ENCODE data around the gene CHKA. TPM values are rescaled to one million over a fixed set of nuclear protein-coding genes. Genes with fewer than 3 reads are reported as not detected.
A peak's percentile ranks its signal among the peaks of the same experiment; 100 is the strongest.

Gene CHKA
- total RNA-seq, 2 experiments from 2014 or later, result 6.1 to 6.6 TPM

DNA sequence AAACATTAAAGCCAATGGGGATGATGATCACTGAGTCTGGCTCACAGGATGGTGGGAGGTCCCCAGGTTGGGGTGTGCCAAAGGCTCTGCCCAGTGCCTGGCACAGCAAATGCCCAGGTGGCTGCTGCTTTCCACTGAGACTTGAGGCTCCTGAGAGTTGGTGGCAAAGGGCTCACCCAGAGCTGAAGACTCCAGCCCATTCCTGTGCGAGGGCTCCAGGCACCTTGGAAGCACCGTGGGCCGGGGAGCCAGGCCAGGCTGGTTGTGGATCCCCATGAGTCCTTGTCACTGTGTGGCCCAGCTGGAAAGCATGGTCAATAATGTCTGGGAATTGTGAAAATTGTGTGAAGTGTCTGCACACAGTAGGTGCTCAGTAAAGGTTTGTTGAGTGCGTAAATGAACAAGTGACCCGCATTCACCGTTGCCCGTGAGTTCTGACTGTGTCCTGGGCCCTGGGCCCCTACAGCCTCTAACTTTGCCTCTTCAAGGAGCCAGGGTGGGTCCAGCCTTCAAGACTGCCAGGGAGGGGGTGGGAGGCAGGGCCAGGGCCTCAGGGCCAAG is 114.5 kb downstream of the CHKA start:
- Mint-ChIP-seq H3K27ac (no peak overlapping the region), H3K36me3 (no peaks in the 10 kb centered on the region), H3K4me1 (ENCODE audit: low read depth) (peaks cover 15% of the 10 kb centered on the region), H3K4me3 (no peak overlapping the region), H3K9me3 (no peaks in the 10 kb centered on the region), H3K27me3 (no peaks in the 10 kb centered on the region)
- POLR2A ChIA-PET, result no interaction called here
- intact Hi-C loops (cut with micrococcal nuclease), result no loop called here
- no peak for DNase-seq
- CTCF ChIA-PET, result no interaction called here

DNA sequence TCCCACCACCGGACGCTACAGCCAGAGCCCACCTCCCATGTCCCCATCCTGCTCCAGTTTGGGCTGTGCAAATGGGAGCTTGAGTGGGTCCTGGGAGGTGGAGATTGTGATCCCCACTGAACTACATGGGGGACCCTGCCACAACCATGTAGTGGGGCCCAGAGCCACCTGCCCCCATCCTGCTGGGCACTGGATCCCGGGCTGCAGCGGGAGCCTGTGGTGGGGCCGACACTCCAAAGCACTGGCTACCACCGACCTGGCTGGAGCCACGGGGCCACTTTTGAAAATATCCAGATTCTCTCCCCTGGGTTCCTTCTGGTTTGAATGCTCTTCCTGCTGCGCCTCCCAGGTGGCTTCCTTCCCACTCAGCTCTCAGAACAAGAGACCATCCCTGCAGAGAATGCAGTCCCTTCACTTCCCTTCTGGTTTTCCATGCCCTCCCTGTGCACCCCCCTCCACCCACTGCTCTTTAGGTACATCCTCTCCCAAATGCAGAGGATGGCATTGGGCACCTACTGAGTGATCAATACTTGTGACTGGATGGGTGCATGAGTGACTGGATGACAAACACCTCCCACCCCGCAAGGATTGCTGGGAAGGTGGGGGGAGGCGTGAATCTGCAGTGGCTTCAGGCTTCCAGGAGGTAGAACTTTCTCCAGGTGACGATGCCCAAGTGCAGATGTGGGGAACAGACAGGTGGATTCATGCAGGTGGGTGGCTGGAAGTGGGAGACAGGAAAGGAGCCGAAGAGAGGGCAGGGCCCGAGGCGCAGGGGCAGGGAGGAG is 116.4 kb downstream of the CHKA start:
- no peaks in the 10 kb centered on the region for H3K27me3 Mint-ChIP-seq
- H3K9me3 Mint-ChIP-seq, result no peaks in the 10 kb centered on the region
- ChIA-PET POLR2A (no interaction called here), CTCF (no interaction called here)
- peak overlapping the region; percentile 76 for H3K4me3 Mint-ChIP-seq
- no peaks in the 10 kb centered on the region for H3K36me3 Mint-ChIP-seq
- no peak for DNase-seq
- H3K4me1 Mint-ChIP-seq (ENCODE audit: low read depth), result peaks cover 15% of the 10 kb centered on the region
- no peak overlapping the region for H3K27ac Mint-ChIP-seq
- intact Hi-C loops (cut with micrococcal nuclease), result loop anchor here (5.0 kb wide), 1 partner anchor 33 kb away; the partner anchor contains the start of gene TCIRG1

DNA sequence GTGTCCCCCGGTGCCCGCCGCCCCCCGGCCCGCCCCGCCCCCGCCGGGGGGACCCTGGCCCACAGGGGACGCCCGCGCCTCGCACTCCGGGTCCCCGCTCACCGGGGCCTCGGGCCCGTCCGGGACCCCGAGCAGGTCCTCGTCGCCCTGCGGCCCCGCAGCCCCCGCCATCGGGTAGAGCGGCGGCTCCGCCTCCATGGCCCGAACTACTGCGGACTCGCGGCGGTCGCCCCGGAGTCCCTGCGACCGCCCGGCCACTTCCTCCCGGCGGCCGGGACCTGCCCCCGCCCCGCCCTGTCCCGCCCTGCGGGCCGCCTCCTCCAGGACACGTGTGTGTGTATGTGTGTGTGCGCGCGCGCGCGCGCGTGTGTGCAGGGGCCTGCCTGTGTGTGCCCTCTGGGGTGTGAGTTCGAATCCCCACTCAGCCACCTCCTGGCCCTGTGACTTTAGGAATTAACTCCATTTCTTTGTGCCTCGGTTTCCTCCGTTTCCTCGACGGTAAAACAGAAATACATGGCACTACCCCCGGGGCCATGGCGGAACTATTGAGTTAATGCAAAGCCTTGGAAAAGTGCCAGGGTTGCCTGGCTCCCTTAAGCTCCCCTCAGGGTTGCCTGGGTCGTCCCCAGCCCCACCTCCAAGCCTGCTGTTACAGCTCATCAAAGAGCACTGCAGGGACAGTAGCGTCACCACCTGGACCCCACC is 117.2 kb downstream of the CHKA start, which contains the start of gene UNC93B1:
Gene UNC93B1, minus strand, starts transcription at position 252 of the 705 bp plus-strand sequence. Its CDS starts 54 bp downstream, at position 198.
- H3K27me3 Mint-ChIP-seq, result no peaks in the 10 kb centered on the region
- peaks cover 15% of the 10 kb centered on the region for H3K4me1 Mint-ChIP-seq (ENCODE audit: low read depth)
- H3K36me3 Mint-ChIP-seq, result no peaks in the 10 kb centered on the region
- no peaks in the 10 kb centered on the region for H3K9me3 Mint-ChIP-seq
- intact Hi-C loops (cut with micrococcal nuclease), result loop anchor here (5.0 kb wide), 1 partner anchor 33 kb away; the partner anchor contains the start of gene TCIRG1
- CTCF ChIA-PET, result no interaction called here
- POLR2A ChIA-PET, result no interaction called here
- DNase-seq, result peak; percentile 91
- H3K4me3 Mint-ChIP-seq, result peak within 1 kb of the TSS; percentile 76
- no peak within 1 kb of the TSS for H3K27ac Mint-ChIP-seq

DNA sequence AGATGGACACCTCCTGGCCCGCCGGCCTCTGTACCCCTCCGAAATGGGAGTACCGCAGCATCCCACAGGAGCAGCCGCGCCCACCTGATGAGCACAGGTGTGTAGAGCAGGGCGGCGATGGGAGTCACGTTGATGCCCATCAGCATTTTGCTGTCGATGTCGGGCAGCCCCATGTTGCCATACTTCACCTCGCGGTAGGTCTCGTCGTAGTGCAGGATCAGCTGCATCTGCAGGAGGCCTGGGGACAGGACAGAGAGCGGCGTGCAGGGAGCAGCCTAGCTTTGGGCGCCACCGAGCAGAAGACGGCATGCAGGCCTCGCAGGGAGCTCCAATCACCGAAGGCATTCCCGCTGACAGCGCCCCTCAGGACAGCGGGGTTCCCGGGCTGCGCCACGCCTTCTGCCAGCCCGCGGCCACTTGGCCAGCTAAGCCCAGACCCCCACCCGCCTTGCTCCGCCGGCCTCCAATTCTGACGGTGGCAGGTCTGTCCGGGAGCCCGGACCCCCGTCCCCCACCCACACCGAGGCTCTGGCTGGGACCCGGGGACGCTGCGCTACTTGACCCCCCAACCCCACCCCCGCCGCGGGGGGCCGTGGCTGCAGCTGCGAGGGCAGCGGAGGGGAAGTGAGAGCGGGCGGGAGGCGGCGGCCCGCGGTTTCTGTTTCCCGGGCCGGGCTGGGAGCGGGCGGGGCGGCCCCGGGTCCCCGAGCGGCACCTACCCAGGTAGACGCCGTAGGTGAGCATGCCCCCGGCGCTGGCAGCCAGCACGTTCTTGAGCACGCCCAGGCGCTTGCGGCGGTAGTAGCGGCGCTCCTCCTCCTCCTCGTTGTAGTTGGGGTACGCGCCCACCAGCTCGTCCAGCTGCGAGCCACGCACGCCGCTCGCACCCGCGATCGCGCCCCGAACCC is 118.0 kb downstream of the CHKA start:
- Mint-ChIP-seq H3K4me1 (ENCODE audit: low read depth) (peaks cover 18% of the 10 kb centered on the region), H3K4me3 (peak overlapping the region; percentile 74), H3K36me3 (no peaks in the 10 kb centered on the region), H3K27me3 (no peaks in the 10 kb centered on the region), H3K27ac (no peak overlapping the region), H3K9me3 (no peaks in the 10 kb centered on the region)
- ChIA-PET CTCF (interaction anchor here (0.7 kb wide), 1 partner anchor 9 kb away, joined by 4 read pairs; no protein-coding TSS in a partner anchor), POLR2A (no interaction called here)
- intact Hi-C loops (cut with micrococcal nuclease), result loop anchor here (5.0 kb wide), 1 partner anchor 34 kb away; the partner anchor contains the start of gene TCIRG1
- peak; percentile 52 for DNase-seq

Small RNA genes lying within 50 kb of the gene (microRNA-seq; reads per million reads assigned to microRNA genes)
- gene MIR4691 (ENCODE audit: borderline microRNAs expressed, borderline number of aligned reads, borderline replicate concordance), result not detected
- not detected for gene MIR6753 (ENCODE audit: borderline microRNAs expressed, borderline number of aligned reads, borderline replicate concordance)
- not detected for gene MIR7113 (ENCODE audit: borderline microRNAs expressed, borderline number of aligned reads, borderline replicate concordance)

Other genes with a start within 250 kb of the CHKA start
- 10 to 100 TPM; 20.0 to 21.5 TPM for gene UNC93B1, start 117.3 kb downstream of the CHKA start, total RNA-seq
- gene ALDH3B1, start 111.1 kb downstream of the CHKA start, total RNA-seq, result not detected
- 100 to 1,000 TPM; 134 to 140 TPM for gene NDUFS8, start 90.7 kb downstream of the CHKA start, total RNA-seq
- 100 to 1,000 TPM; 167 to 175 TPM for gene TCIRG1, start 82.4 kb downstream of the CHKA start, total RNA-seq
- gene KMT5B, start 91.9 kb upstream of the CHKA start, total RNA-seq, result 10 to 100 TPM; 18.5 to 21.2 TPM
- gene C11orf24, start 150.6 kb upstream of the CHKA start, total RNA-seq, result 10 to 100 TPM; 28.0 to 28.9 TPM
- 1 to 10 TPM; 6.1 to 7.6 TPM for gene LRP5, start 191.2 kb upstream of the CHKA start, total RNA-seq

All from activated CD4-positive, alpha-beta memory T cell treated with anti-CD3 and anti-CD28 coated beads for 36 hours (primary cell).